ENCODE results near the gene SYT2. TPM values are rescaled to one million over a fixed set of nuclear protein-coding genes. Genes with fewer than 3 reads are reported as not detected.

Gene SYT2
- total and polyA plus RNA-seq, 10 of the 15 experiments (the other 5 are each of a cell fraction or from before 2014, with no cell fraction given), result not detected

DNA sequence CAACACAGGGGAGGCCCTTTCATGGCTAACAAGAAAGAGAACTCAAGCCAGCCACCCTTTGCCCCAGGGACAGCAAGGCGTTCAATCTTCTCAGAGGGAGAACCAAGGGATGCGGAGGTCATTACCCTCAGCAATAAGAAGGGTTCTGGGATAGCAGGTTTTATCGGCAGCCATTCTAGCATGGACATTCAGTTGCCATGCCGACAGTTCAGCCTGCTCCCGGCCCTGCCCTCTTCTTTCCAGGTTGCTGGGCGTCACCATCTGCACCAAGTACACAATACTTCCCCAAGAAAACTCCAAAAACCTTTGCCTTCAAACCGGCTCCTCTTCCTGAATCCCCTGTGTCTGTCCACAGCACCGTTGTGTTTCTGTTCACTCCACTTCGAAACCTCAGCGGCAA, 47.1 kb downstream of the SYT2 start (continued):
- TF ChIP-seq, protein P1, sequence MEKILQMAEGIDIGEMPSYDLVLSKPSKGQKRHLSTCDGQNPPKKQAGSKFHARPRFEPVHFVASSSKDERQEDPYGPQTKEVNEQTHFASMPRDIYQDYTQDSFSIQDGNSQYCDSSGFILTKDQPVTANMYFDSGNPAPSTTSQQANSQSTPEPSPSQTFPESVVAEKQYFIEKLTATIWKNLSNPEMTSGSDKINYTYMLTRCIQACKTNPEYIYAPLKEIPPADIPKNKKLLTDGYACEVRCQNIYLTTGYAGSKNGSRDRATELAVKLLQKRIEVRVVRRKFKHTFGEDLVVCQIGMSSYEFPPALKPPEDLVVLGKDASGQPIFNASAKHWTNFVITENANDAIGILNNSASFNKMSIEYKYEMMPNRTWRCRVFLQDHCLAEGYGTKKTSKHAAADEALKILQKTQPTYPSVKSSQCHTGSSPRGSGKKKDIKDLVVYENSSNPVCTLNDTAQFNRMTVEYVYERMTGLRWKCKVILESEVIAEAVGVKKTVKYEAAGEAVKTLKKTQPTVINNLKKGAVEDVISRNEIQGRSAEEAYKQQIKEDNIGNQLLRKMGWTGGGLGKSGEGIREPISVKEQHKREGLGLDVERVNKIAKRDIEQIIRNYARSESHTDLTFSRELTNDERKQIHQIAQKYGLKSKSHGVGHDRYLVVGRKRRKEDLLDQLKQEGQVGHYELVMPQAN (conservative IDR thresholded peaks at IDR 0.05), result no peak
- TF ChIP-seq E2F4 (IDR thresholded peaks at IDR 0.05; ENCODE audit: low read depth, low read length) (no peak), BCL11A (IDR thresholded peaks at IDR 0.05; ENCODE audit: low read depth, low read length) (no peak)

DNA sequence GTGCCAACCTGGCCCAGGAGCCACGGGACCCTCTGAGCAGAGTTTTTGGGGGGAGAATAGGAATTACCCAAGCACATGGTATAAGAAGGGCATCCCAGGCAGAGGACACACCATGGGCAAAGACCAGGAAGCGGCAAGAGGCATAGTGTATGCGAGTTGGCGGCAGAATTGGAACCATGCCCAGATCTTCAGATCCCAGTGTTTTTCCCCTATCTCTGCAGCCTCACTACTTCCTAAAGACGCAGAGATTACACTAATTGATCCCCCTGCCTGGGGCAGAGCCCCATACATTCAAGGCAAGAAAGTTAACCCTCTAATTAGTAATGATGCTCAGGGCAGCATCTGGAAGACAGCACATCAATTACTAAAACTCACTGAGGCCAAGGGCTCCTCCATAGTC, 48.2 kb downstream of the SYT2 start:
- intact Hi-C loops (cut with micrococcal nuclease; ENCODE audit: unreplicated experiment), result no loop called here
- no peaks in the 10 kb centered on the region; a peak in 2 of 4 replicates for H3K27me3 ChIP-seq (replicated peaks in 1 of 2; ENCODE audit: control insufficient read depth in 2 of 2, insufficient read depth in 2 of 2, low read length in 1 of 2)
- no peaks in the 10 kb centered on the region for H3K79me2 ChIP-seq (ENCODE audit: control insufficient read depth, insufficient read depth, low read length)
- no peaks in the 10 kb centered on the region for H4K20me1 ChIP-seq (ENCODE audit: control insufficient read depth, insufficient read depth)
- H3K9ac ChIP-seq (ENCODE audit: control insufficient read depth, insufficient read depth, low read length), result no peak overlapping the region
- H3K4me1 ChIP-seq (ENCODE audit: control insufficient read depth, insufficient read depth, low read length), result no peaks in the 10 kb centered on the region
- no TSS peak for BruUV-seq (replicated peaks)
- FAIRE-seq, result no peak
- H3K27ac ChIP-seq (ENCODE audit: control insufficient read depth, insufficient read depth), result no peak overlapping the region
- no peaks in the 10 kb centered on the region for H3K36me3 ChIP-seq (ENCODE audit: control insufficient read depth in 2 of 2, insufficient read depth in 2 of 2, low read length in 1 of 2)
- no peak overlapping the region for H3K4me2 ChIP-seq (ENCODE audit: control insufficient read depth, insufficient read depth)
- SMC1A ChIA-PET (ENCODE audit: uncharacterized antibody, unreplicated experiment), result no interaction called here
- no peak for DNase-seq (ENCODE audit: low read depth, low spot score)
- CTCF ChIA-PET, result interaction anchor here (1.3 kb wide), 1 partner anchor 58 kb away, joined by 4 read pairs; no protein-coding TSS in a partner anchor
- POLR2A ChIA-PET, result no interaction called here
- RAD21 ChIA-PET (ENCODE audit: unreplicated experiment), result no interaction called here
- no peak overlapping the region for H2AFZ ChIP-seq (ENCODE audit: control insufficient read depth, low read depth, low read length)
- WGBS (ENCODE audit: insufficient coverage, insufficient replicate concordance, low lambda C conversion rate, missing lambda C conversion rate), result 21% methylated on average over 5 of the region's 5 CpGs
- TF ChIP-seq ZNF622 (IDR thresholded peaks at IDR 0.05), result no peak
- no peak for TF ChIP-seq YY1 (IDR thresholded peaks at IDR 0.05; ENCODE audit: low read depth, low read length)
- TF ChIP-seq CEBPB (IDR thresholded peaks at IDR 0.05; ENCODE audit: borderline replicate concordance in 1 of 2, low read depth in 2 of 2, low read length in 2 of 2), result no peak
- TF ChIP-seq SRF (IDR thresholded peaks at IDR 0.05; ENCODE audit: low read depth in 2 of 2, low read length in 2 of 2), result no peak
- TF ChIP-seq TCF7 (IDR thresholded peaks at IDR 0.05; ENCODE audit: borderline replicate concordance), result no peak
- TF ChIP-seq NFYB (IDR thresholded peaks at IDR 0.05; ENCODE audit: insufficient read depth, low read depth, low read length), result no peak
- TF ChIP-seq RBBP5 (conservative IDR thresholded peaks at IDR 0.05), result no peak
- TF ChIP-seq ZNF384 (IDR thresholded peaks at IDR 0.05; ENCODE audit: borderline replicate concordance, low read depth, low read length), result no peak
- TF ChIP-seq, protein P2, sequence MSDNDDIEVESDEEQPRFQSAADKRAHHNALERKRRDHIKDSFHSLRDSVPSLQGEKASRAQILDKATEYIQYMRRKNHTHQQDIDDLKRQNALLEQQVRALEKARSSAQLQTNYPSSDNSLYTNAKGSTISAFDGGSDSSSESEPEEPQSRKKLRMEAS (IDR thresholded peaks at IDR 0.05; ENCODE audit: low read depth, low read length), result no peak
- TF ChIP-seq CREM (IDR thresholded peaks at IDR 0.05; ENCODE audit: low read depth), result no peak
- TF ChIP-seq FOXK2 (IDR thresholded peaks at IDR 0.05), result no peak
- TF ChIP-seq HDAC2 (IDR thresholded peaks at IDR 0.05), result no peak
- no peak for TF ChIP-seq NR2F1 (conservative IDR thresholded peaks at IDR 0.05)
- no peak for TF ChIP-seq EED (IDR thresholded peaks at IDR 0.05; ENCODE audit: low read depth)
- TF ChIP-seq FOS (IDR thresholded peaks at IDR 0.05; ENCODE audit: borderline replicate concordance, extremely low read depth, insufficient read length), result no peak
- TF ChIP-seq, protein P3, sequence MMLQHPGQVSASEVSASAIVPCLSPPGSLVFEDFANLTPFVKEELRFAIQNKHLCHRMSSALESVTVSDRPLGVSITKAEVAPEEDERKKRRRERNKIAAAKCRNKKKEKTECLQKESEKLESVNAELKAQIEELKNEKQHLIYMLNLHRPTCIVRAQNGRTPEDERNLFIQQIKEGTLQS (IDR thresholded peaks at IDR 0.05; ENCODE audit: borderline replicate concordance, extremely low read depth, low read depth, low read length), result no peak
- in situ Hi-C loops (cut with MboI), result no loop called here
- no peak for ATAC-seq
- no peaks in the 10 kb centered on the region for H3K9me3 ChIP-seq (replicated peaks; ENCODE audit: control insufficient read depth, insufficient read depth, low read length)
- H3K4me3 ChIP-seq, result no peak overlapping the region
